ENCODE measurements around the gene IMPG2.
A peak's percentile ranks its signal among the peaks of the same experiment; 100 is the strongest.

IMPG2 gene

DNA sequence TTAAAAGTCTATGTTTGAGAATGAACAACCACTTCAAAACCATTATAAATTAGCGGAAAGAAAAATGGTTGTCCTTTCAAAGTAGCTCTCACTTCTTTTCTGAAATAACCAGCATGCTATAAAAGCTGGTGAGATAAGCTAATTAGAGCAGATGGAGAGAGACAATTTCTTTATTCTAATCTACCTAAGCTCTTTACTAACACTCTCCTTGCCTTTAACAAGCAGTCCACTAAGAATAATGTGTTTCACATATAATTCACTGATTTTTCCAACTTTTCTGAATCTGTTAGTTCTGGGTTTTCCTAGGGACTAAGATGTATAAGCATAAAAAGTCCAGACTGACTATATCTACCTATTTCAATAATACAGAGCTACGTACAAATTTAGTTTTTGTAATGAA, at the start of gene IMPG2:
IMPG2 (minus strand) TSS at position 101 of the 400 bp plus-strand sequence. CDS start 203 bp downstream, outside the sequence.
- H3K9me3 ChIP-seq (ENCODE audit: low read length): no peaks in the 10 kb centered on the region
- no peaks in the 10 kb centered on the region for H3K27me3 ChIP-seq (ENCODE audit: control insufficient read depth in 1 of 2, insufficient read depth in 2 of 2, low read length in 2 of 2)
- no peak within 1 kb of the TSS for H3K9ac ChIP-seq (ENCODE audit: low read length)
- no peak within 1 kb of the TSS for H3K27ac ChIP-seq (ENCODE audit: low read depth, low read length)
- H3K4me1 ChIP-seq (ENCODE audit: insufficient read depth, low read length): no peaks in the 10 kb centered on the region
- no peak within 1 kb of the TSS for H3K4me3 ChIP-seq (ENCODE audit: low read depth in 1 of 2, low read length in 2 of 2)
- no peaks in the 10 kb centered on the region for H3K36me3 ChIP-seq (ENCODE audit: insufficient read depth, low read length)

DNA sequence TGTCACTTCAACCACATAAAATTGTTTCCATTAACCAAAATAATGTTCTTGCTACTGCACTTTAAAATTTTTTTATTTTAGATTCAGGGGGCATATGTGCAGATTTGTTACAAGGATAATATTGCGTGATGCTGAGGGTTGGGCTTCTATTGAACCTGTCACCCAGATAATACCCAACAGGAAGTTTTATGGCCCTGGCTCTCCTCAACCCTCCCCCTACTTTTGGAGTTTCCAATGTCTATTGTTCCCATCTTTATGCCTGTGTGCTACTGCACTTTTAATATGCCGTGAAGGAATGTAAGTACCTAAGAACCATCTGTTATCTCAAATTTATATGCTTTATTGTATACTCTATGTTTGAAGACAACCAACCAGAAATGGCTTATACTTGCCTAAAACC, 42.0 kb upstream of the IMPG2 start:
- peaks cover 9% of the 10 kb centered on the region for H3K36me3 ChIP-seq (ENCODE audit: insufficient read depth, low read length)
- no peak overlapping the region for H3K9ac ChIP-seq (ENCODE audit: low read length)
- H3K4me3 ChIP-seq (ENCODE audit: low read depth in 1 of 2, low read length in 2 of 2): no peak overlapping the region
- H3K9me3 ChIP-seq (ENCODE audit: low read length): peaks cover 6% of the 10 kb centered on the region
- no peaks in the 10 kb centered on the region for H3K4me1 ChIP-seq (ENCODE audit: insufficient read depth, low read length)
- no peak overlapping the region for H3K27ac ChIP-seq (ENCODE audit: low read depth, low read length)
- no peaks in the 10 kb centered on the region for H3K27me3 ChIP-seq (ENCODE audit: control insufficient read depth in 1 of 2, insufficient read depth in 2 of 2, low read length in 2 of 2)

DNA sequence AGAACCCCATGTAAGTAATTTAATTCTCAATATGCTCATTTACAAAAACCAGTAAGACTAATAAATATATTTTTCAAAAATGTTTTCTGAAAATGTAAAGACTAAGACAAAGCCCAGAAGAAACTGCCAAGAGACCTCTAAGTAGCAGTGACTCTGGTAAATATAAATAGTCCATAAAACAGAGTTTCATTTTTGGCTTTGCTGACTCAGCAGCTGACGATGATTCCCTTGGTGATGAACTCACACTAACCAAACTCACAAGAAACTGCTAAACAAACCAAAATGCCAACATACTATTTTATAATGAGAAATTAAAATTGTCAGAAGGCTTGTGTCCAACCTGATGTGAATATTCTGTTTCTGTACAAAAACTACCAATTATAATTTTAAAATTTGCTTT, 31.5 kb upstream of the IMPG2 start:
- Histone ChIP-seq H3K27ac (ENCODE audit: low read depth, low read length) (no peak overlapping the region), H3K36me3 (ENCODE audit: insufficient read depth, low read length) (no peaks in the 10 kb centered on the region), H3K27me3 (ENCODE audit: control insufficient read depth in 1 of 2, insufficient read depth in 2 of 2, low read length in 2 of 2) (no peaks in the 10 kb centered on the region), H3K9me3 (ENCODE audit: low read length) (no peaks in the 10 kb centered on the region), H3K9ac (ENCODE audit: low read length) (no peak overlapping the region), H3K4me1 (ENCODE audit: insufficient read depth, low read length) (no peaks in the 10 kb centered on the region), H3K4me3 (ENCODE audit: low read depth in 1 of 2, low read length in 2 of 2) (no peak overlapping the region)

DNA sequence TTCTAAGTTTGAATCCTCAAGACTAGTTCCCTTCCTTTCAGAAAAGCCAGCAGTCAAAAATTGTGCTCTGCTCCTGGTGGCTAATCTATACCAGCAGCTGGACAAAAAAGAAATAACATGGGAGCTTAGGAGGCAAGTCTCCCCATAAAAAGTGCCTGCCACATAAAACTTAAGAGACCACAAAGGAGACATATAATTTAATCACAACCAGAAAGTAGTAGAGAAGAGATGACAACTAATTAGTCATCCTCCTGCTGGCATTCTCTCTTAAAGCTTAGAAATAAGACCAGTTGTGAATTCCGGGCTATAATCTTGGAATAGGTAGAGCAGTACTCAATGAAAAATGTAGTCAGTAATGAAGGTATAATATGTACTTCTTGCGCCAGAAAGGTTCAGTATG, 20.2 kb upstream of the IMPG2 start:
- H3K27me3 ChIP-seq (ENCODE audit: control insufficient read depth in 1 of 2, insufficient read depth in 2 of 2, low read length in 2 of 2): no peaks in the 10 kb centered on the region
- H3K9ac ChIP-seq (ENCODE audit: low read length): no peak overlapping the region
- peaks cover 10% of the 10 kb centered on the region for H3K36me3 ChIP-seq (ENCODE audit: insufficient read depth, low read length)
- H3K9me3 ChIP-seq (ENCODE audit: low read length): no peaks in the 10 kb centered on the region
- no peaks in the 10 kb centered on the region for H3K4me1 ChIP-seq (ENCODE audit: insufficient read depth, low read length)
- no peak overlapping the region for H3K4me3 ChIP-seq (ENCODE audit: low read depth in 1 of 2, low read length in 2 of 2)
- H3K27ac ChIP-seq (ENCODE audit: low read depth, low read length): no peak overlapping the region

DNA sequence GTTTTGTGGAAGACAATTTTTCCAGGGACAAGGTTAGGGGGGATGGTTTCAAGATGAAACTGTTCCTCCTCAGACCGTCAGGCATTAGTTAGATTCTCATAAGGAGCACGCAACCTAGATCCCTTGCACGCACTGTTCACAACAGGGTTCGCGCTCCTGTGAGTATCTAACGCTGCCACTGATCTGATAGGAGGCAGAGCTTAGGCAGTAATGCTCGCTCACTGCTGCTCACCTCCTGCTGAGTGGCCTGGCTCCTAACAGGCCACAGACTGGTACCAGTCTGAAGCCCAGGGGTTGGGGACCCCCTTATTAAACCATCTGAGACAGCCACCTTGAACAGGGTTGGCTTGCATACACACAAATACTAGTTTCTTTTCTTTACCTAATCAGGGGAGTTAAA, 13.5 kb upstream of the IMPG2 start:
- H3K36me3 ChIP-seq (ENCODE audit: insufficient read depth, low read length): peaks cover 3% of the 10 kb centered on the region
- no peak overlapping the region for H3K9ac ChIP-seq (ENCODE audit: low read length)
- no peak overlapping the region for H3K4me3 ChIP-seq (ENCODE audit: low read depth in 1 of 2, low read length in 2 of 2)
- no peaks in the 10 kb centered on the region for H3K4me1 ChIP-seq (ENCODE audit: insufficient read depth, low read length)
- H3K27me3 ChIP-seq (ENCODE audit: control insufficient read depth in 1 of 2, insufficient read depth in 2 of 2, low read length in 2 of 2): no peaks in the 10 kb centered on the region
- H3K9me3 ChIP-seq (ENCODE audit: low read length): no peaks in the 10 kb centered on the region
- H3K27ac ChIP-seq (ENCODE audit: low read depth, low read length): no peak overlapping the region

DNA sequence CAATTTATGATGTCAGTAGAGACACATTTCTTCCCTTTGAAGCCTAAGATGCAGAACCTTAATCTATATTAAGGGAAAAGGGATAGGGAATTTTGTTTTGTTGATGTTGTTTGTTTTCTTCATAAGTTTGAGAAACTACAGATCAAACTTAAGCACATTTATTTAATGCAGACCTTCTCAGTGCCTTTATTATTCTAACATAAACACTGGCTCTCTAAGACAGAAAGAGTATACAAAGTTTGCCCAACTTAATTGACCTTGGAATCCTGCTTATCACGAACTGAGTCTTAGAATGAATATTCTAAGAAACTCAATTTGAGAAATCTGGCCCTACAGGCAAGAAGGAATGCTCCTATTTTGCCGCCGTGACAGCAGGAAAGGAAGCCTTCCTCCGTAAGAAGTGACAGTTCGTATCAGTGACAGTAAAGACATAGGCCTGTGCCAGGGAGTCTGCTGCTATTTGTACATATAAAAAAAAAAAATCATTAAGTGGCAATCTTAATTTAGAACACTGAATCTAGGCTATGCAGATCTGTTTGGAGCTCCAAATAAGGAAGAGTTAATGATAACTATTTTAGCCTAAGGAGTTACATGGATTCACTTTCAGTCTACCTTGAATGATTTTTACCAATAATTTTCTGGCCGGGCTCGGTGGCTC, 8.8 kb upstream of the IMPG2 start:
- no peaks in the 10 kb centered on the region for H3K4me1 ChIP-seq (ENCODE audit: insufficient read depth, low read length)
- H3K27ac ChIP-seq (ENCODE audit: low read depth, low read length): no peak overlapping the region
- H3K27me3 ChIP-seq (ENCODE audit: control insufficient read depth in 1 of 2, insufficient read depth in 2 of 2, low read length in 2 of 2): no peaks in the 10 kb centered on the region
- H3K36me3 ChIP-seq (ENCODE audit: insufficient read depth, low read length): no peaks in the 10 kb centered on the region
- no peak overlapping the region for H3K4me3 ChIP-seq (ENCODE audit: low read depth in 1 of 2, low read length in 2 of 2)
- H3K9me3 ChIP-seq (ENCODE audit: low read length): no peaks in the 10 kb centered on the region
- H3K9ac ChIP-seq (ENCODE audit: low read length): no peak overlapping the region

DNA sequence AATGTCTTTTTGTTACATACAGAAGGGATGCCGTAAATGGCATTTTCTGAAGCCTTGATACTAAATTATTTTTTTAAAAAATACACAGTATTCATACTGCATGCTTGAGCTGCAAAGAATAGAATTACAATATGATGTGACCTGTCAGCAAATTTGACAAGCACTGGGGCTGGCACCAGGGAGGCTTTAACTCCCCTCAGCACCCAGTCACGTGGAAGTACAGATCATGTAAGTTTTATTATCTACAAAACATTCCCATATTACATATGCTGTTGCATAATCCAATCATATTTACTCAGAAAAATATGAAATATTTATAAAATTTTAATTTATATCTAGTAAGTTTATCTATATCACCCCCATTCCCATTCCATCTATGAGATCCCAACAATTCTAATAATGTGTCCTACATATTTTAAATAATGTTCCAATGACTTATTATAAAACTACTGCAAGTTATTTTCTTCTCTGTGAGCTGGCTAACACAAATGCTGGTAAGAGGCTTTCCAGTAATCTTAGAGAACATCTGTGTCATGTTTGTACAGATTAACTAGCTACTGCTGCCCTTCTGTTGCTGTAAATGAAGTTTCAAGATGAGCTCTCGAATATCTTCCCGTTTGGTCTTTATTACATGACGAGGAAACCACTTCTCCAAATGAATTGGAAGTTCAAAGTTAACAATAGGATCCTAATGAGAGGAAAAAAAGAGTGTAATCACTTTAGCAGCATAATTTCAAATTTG, 5.2 kb upstream of the IMPG2 start:
- no peaks in the 10 kb centered on the region for H3K36me3 ChIP-seq (ENCODE audit: insufficient read depth, low read length)
- no peaks in the 10 kb centered on the region for H3K4me1 ChIP-seq (ENCODE audit: insufficient read depth, low read length)
- H3K4me3 ChIP-seq (ENCODE audit: low read depth in 1 of 2, low read length in 2 of 2): no peak overlapping the region
- H3K9me3 ChIP-seq (ENCODE audit: low read length): no peaks in the 10 kb centered on the region
- no peak overlapping the region for H3K9ac ChIP-seq (ENCODE audit: low read length)
- no peak overlapping the region for H3K27ac ChIP-seq (ENCODE audit: low read depth, low read length)
- no peaks in the 10 kb centered on the region for H3K27me3 ChIP-seq (ENCODE audit: control insufficient read depth in 1 of 2, insufficient read depth in 2 of 2, low read length in 2 of 2)

DNA sequence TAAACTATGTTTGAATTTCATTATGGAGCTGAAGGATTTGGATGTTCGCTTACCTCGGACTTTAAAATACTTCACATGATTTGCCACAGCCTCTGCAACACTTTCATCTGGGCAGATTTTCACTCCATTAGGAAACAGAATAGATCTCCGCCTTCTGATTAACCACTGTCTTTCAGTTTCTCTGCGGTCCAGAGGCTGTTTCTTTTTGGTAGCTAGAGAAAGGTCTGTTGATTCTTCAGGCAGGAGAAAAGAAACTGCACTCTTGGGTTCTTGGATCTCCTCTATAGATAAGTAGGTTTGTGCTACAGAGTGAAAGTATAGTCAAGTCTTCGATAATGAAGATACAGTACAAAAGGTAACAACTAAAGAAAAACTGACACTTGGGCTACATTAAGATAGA, 844 bp downstream of the IMPG2 start:
- Histone ChIP-seq H3K27me3 (ENCODE audit: control insufficient read depth in 1 of 2, insufficient read depth in 2 of 2, low read length in 2 of 2) (no peaks in the 10 kb centered on the region), H3K4me1 (ENCODE audit: insufficient read depth, low read length) (no peaks in the 10 kb centered on the region), H3K27ac (ENCODE audit: low read depth, low read length) (no peak overlapping the region), H3K9me3 (ENCODE audit: low read length) (no peaks in the 10 kb centered on the region), H3K36me3 (ENCODE audit: insufficient read depth, low read length) (no peaks in the 10 kb centered on the region), H3K4me3 (ENCODE audit: low read depth in 1 of 2, low read length in 2 of 2) (no peak overlapping the region), H3K9ac (ENCODE audit: low read length) (no peak overlapping the region)

DNA sequence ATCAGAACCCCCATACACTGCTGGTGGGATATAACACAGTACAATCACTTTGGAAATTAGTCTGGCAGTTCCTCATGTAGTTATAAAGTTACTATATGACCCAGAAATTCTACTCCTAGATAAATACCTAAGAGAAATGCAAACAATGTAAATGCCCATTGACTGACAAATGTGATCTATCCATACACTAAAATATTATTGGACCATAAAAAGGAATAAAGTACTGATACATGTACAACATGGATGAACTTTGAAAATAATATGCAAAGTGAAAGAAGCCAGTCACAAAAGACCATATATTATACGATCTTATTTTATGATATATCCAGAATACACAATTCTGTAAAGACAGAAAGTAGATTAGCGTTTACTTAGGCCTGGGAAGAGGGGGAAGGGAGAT, 7.8 kb downstream of the IMPG2 start:
- Histone ChIP-seq H3K9me3 (ENCODE audit: low read length) (no peaks in the 10 kb centered on the region), H3K9ac (ENCODE audit: low read length) (no peak overlapping the region), H3K36me3 (ENCODE audit: insufficient read depth, low read length) (no peaks in the 10 kb centered on the region), H3K4me3 (ENCODE audit: low read depth in 1 of 2, low read length in 2 of 2) (no peak overlapping the region), H3K4me1 (ENCODE audit: insufficient read depth, low read length) (peaks cover 16% of the 10 kb centered on the region), H3K27ac (ENCODE audit: low read depth, low read length) (no peak overlapping the region), H3K27me3 (ENCODE audit: control insufficient read depth in 1 of 2, insufficient read depth in 2 of 2, low read length in 2 of 2) (no peaks in the 10 kb centered on the region)

DNA sequence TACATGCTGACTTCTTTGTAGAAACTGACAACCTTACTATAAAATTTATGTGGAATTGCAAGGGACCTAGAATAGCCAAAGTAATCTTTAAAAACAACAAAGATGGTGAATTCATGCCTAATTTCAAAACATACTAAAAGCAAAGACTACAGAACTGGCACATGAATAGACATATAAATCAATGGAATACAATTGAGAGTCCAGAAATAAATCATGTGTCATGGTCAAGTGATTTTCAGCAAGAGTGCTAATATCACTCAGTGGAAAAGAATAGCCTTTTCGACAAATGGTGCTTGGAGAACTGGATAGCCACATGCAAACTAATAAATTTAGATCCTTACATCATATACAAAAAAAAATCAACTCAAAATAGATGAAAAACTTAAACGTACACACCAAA, 8.7 kb downstream of the IMPG2 start:
- Histone ChIP-seq H3K4me3 (ENCODE audit: low read depth in 1 of 2, low read length in 2 of 2) (no peak overlapping the region), H3K9me3 (ENCODE audit: low read length) (no peaks in the 10 kb centered on the region), H3K27me3 (ENCODE audit: control insufficient read depth in 1 of 2, insufficient read depth in 2 of 2, low read length in 2 of 2) (no peaks in the 10 kb centered on the region), H3K36me3 (ENCODE audit: insufficient read depth, low read length) (no peaks in the 10 kb centered on the region), H3K9ac (ENCODE audit: low read length) (no peak overlapping the region), H3K4me1 (ENCODE audit: insufficient read depth, low read length) (peaks cover 16% of the 10 kb centered on the region), H3K27ac (ENCODE audit: low read depth, low read length) (no peak overlapping the region)

DNA sequence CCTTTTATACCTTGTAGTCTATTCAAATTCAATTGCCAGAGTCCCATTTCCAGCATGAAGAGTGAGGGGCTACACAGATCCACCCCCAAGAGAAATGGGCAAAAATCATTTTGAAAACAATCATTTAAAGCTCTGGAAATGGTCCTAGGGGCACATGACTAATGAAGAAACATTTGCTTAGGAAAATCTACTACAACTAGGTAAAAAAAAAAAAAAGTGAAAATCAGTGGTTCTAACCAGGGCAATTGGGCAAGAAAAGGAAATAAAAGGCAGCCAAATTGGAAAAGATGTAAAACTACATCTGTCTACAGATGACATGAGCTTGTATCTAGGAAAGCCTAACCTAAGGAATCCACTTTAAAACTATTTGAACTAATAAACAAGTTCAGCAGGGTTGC, 9.4 kb downstream of the IMPG2 start:
- no peaks in the 10 kb centered on the region for H3K9me3 ChIP-seq (ENCODE audit: low read length)
- no peak overlapping the region for H3K4me3 ChIP-seq (ENCODE audit: low read depth in 1 of 2, low read length in 2 of 2)
- no peaks in the 10 kb centered on the region for H3K27me3 ChIP-seq (ENCODE audit: control insufficient read depth in 1 of 2, insufficient read depth in 2 of 2, low read length in 2 of 2)
- H3K27ac ChIP-seq (ENCODE audit: low read depth, low read length): peak overlapping the region; percentile 32
- H3K36me3 ChIP-seq (ENCODE audit: insufficient read depth, low read length): no peaks in the 10 kb centered on the region
- H3K4me1 ChIP-seq (ENCODE audit: insufficient read depth, low read length): peaks cover 16% of the 10 kb centered on the region
- H3K9ac ChIP-seq (ENCODE audit: low read length): no peak overlapping the region
